ENCODE measurements around the gene SKI.

DNA sequence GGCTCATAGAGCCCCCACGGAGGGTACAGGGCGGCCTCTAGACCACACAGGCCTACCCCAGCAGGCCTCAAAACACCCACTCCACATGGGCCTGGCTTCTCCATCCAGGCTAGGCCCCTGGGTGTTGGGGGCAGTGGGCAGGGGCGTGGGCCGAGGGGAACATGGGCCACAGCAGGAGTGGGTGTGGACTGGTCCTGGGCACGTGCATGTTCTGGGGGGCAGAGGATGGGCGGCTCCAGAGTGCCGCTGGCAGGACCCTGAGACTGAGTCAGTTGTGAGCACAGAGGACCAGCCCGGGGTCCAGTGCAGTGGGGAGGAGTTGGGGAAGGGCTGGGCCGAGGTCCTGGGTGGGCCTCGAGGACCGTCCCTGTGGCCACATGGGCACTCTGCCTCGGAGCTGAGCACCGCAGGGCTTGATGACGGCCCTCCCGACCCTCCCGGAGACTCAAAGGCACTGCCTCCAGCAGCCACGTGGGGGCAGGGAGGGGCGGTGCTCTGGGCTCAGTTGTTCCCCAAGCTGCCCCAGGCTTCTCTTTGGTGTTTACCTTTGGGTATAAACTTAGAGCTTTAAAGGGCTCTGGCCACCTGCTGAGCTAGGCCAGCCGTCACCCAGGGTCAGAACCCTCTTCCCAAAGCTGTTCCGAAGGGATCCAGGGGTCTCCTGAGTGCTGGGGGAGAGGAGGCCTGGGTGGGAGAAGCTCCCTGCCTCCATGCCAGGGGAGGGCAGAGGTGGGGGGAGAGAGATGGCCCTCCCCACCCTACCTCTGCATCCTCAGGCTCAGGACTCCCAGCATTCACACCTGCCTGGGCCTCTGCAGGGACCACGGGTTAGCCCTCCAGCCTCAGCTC lies 83.3 kb downstream of the SKI start:
- no peak for TF ChIP-seq EZH2 (IDR thresholded peaks at IDR 0.05; ENCODE audit: low read length, missing control alignments)
- TF ChIP-seq CTCF (conservative IDR thresholded peaks at IDR 0.05 in 1 of 2, IDR thresholded peaks at IDR 0.05 in 1 of 2; ENCODE audit: low read depth in 1 of 2, low read length in 2 of 2), result peak; percentile 20 to 56
